GM21786 (cell line): ENCODE results near the gene MCC.
"Not testable (repeated sequence)": the region's sequence is repeated elsewhere in the genome, so short reads cannot be mapped to it uniquely, and the experiment has no call there.

Experiments
- ATAC-seq: cut with Tn5 transposase; IDR thresholded peaks from one replicate; pipeline ENCODE4 v1.9.1; 2021; ENCODE audit not compliant: unreplicated experiment

Gene MCC

GRCh38 chr5:113491022-113491421 is 2.8 kb upstream of the MCC start:
- no peak for ATAC-seq

GRCh38 chr5:113490317-113490716 is 2.1 kb upstream of the MCC start:
- ATAC-seq, result no peak

- peak; percentile 36 for ATAC-seq
Measured at GRCh38 chr5:113489299-113489698, 1.0 kb upstream of the MCC start.

- no peak for ATAC-seq
Measured at GRCh38 chr5:113488645-113489184, 462 bp upstream of the MCC start.

- no peak for ATAC-seq
Measured at GRCh38 chr5:113487416-113487780, 855 bp downstream of the MCC start.

- ATAC-seq, result no peak
Measured at GRCh38 chr5:113480243-113480642, 8.0 kb downstream of the MCC start.

GRCh38 chr5:113478691-113479090 is 9.6 kb downstream of the MCC start:
- ATAC-seq, result no peak

GRCh38 chr5:113474100-113474728 is 14.0 kb downstream of the MCC start:
- ATAC-seq, result no peak

GRCh38 chr5:113463032-113463431 is 25.2 kb downstream of the MCC start:
- no peak for ATAC-seq

- not testable (repeated sequence) for ATAC-seq
Measured at GRCh38 chr5:113457106-113457505, 31.1 kb downstream of the MCC start.

- ATAC-seq, result no peak
Measured at GRCh38 chr5:113452941-113453340, 35.3 kb downstream of the MCC start.

GRCh38 chr5:113451797-113452196 is 36.5 kb downstream of the MCC start:
- ATAC-seq, result no peak

GRCh38 chr5:113450929-113451328 is 37.3 kb downstream of the MCC start:
- no peak for ATAC-seq

GRCh38 chr5:113450462-113450861 is 37.8 kb downstream of the MCC start:
- ATAC-seq, result no peak

- ATAC-seq, result no peak
Measured at GRCh38 chr5:113448252-113448651, 40.0 kb downstream of the MCC start.

- ATAC-seq, result no peak
Measured at GRCh38 chr5:113447498-113448050, 40.7 kb downstream of the MCC start.

- ATAC-seq, result no peak
Measured at GRCh38 chr5:113446358-113446927, 41.8 kb downstream of the MCC start.

GRCh38 chr5:113437111-113437510 is 51.1 kb downstream of the MCC start:
- ATAC-seq, result no peak

- no peak for ATAC-seq
Measured at GRCh38 chr5:113435575-113435974, 52.7 kb downstream of the MCC start.

- ATAC-seq, result no peak
Measured at GRCh38 chr5:113434889-113435288, 53.4 kb downstream of the MCC start, which contains the start of gene TSSK1B. TSS of gene TSSK1B (minus strand) at chr5:113434989. CDS start at chr5:113434839, 150 bp downstream.

GRCh38 chr5:113433862-113434612 is 54.2 kb downstream of the MCC start:
- ATAC-seq, result no peak

GRCh38 chr5:113433071-113433470 is 55.2 kb downstream of the MCC start:
- ATAC-seq, result no peak
